Body of pancreas (tissue), 4 donors: Measurements from ENCODE around the gene PRKCB. TPM values are rescaled to one million over a fixed set of nuclear protein-coding genes. Genes with fewer than 3 reads are reported as not detected.

Experiments
- ATAC-seq: fragments of 150-250 bp; one replicate; pipeline ENCODE4 v1.9.1; 2016
- DNase-seq, 4 donors: peaks; one replicate each; pipeline ENCODE4 v3.0.0-alpha.2; 2019
- H3K27ac ChIP-seq, 4 donors: fragments of 200-600 bp; sonication (generic); 1 replicate in 3 of 4; 2 replicates in 1 of 4; pipeline versions ENCODE4 v1.5.1 to v1.6.1; 2016 to 2019; ENCODE audit warnings: mild to moderate bottlenecking in 1 of 4, mixed read lengths in 1 of 4, moderate library complexity in 1 of 4
- H3K27me3 ChIP-seq, 2 donors: fragments of 200-600 bp; sonication (generic); one replicate each; pipeline ENCODE4 v1.6.0; 2016; ENCODE audit warnings: mild to moderate bottlenecking in 1 of 2
- H3K36me3 ChIP-seq, 2 donors: fragments of 200-600 bp; sonication (generic); replicated peaks in 1 of 2; 2 replicates each; pipeline ENCODE4 v1.5.1; 2016; ENCODE audit warnings: low read depth in 2 of 2; ENCODE audit not compliant: insufficient read depth in 1 of 2
- H3K4me1 ChIP-seq: fragments of 200-600 bp; sonication (generic); one replicate; pipeline ENCODE4 v1.6.0; 2016
- H3K4me3 ChIP-seq, 2 donors: fragments of 200-600 bp; sonication (generic); 1 replicate in 1 of 2; 2 replicates in 1 of 2; pipeline ENCODE4 v1.5.1; 2016 to 2019
- H3K9me3 ChIP-seq, 3 donors: fragments of 200-600 bp; sonication (generic); 1 replicate in 2 of 3; 2 replicates in 1 of 3; pipeline ENCODE4 v1.5.1; 2016
- CTCF ChIP-seq, 7 experiments: fragments of 450-650 bp in 4 of 7; fragments of 200-600 bp in 3 of 7; sonication (generic) in 3 of 7; IDR thresholded peaks; one replicate each; pipeline ENCODE4 v1.5.1; 2016 to 2019; ENCODE audit warnings: antibody characterized with exemption in 7 of 7
- POLR2A ChIP-seq, 3 donors: fragments of 450-650 bp; IDR thresholded peaks; one replicate each; pipeline ENCODE4 v1.6.1; 2016; ENCODE audit warnings: antibody characterized with exemption in 3 of 3, mild to moderate bottlenecking in 2 of 3
- WGBS, 2 donors: methylation state at CpG; one replicate each; pipeline ENCODE4 v1.1.5; 2017; 5-methylcytosine and 5-hydroxymethylcytosine counted together
- intact Hi-C: fragments of 100-400 bp; cut with DNase I; formaldehyde crosslinking; loops from one replicate; pipeline ENCODE4 v1.15.1; 2023
- total RNA-seq, 2 donors: library from RNA; depleted of rRNA; stranded (reverse); fragments of >200 nt; gene quantifications; one replicate each; pipeline ENCODE4 v1.1.0, GENCODE V29; 2016

PRKCB gene
- total RNA-seq, 2 donors from 2014 or later: 0.33 to 10.6 TPM

DNA sequence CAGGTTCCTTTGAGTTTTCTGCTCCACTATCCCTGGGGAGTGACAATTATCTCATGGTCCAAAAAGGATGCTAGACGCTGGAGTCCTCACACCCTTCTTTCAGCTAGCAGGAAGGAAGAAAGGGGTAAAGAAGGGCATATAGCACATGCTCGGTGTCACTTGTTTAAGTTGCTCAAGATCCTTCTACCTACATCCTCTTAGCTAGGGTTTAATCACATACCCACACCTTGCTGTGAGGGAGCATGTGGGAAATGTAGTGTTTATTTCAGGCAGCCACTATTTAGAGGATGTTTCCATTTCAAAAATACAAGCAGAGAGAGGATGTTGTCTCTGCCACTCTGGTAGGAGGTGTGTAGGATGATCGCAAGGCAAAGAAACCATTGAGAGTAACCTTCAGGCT is 4.5 kb downstream of the PRKCB start:
- Histone ChIP-seq H3K9me3 (no peaks in the 10 kb centered on the region), H3K27ac (no peak overlapping the region), H3K27me3 (no peaks in the 10 kb centered on the region), H3K36me3 (no peaks in the 10 kb centered on the region), H3K4me1 (peaks cover 5% of the 10 kb centered on the region), H3K4me3 (no peak overlapping the region)
- intact Hi-C loops: no loop called here
- no peak for ATAC-seq
- TF ChIP-seq CTCF (IDR thresholded peaks at IDR 0.05) (no peak), POLR2A (IDR thresholded peaks at IDR 0.05) (no peak)
- WGBS, 2 donors: 51 to 55% methylated on average over 3 of the region's 3 CpGs
- DNase-seq: no peak

DNA sequence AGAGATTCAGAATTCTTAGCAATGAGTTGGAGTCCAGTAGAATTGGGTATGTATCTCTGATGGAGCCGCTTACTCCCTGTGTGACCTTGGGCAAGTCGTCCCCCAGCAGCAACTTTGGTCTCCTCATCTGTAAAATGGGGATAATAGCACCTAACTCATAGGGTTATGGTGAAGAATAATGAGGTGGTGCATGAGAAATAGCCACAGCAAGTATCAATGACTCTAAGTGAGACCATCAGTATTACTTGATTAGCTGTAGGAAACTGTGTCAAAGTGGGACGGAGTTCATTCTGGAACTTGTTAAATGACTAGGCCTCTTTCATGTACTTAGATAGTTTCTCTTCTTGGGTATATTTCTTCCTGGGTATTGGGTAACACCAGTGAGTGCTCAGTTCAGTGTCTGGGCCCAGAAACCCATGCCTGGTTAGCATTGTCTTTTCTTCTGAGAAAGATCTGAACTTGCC is 6.4 kb downstream of the PRKCB start:
- Histone ChIP-seq H3K4me3 (no peak overlapping the region), H3K36me3 (no peaks in the 10 kb centered on the region), H3K27ac (no peak overlapping the region), H3K4me1 (no peaks in the 10 kb centered on the region), H3K9me3 (no peaks in the 10 kb centered on the region), H3K27me3 (no peaks in the 10 kb centered on the region)
- 82 to 87% methylated on average over 3 of the region's 3 CpGs for WGBS, 2 donors
- intact Hi-C loops: no loop called here
- ATAC-seq: no peak
- DNase-seq: no peak
- TF ChIP-seq POLR2A (IDR thresholded peaks at IDR 0.05) (no peak), CTCF (IDR thresholded peaks at IDR 0.05) (no peak)

DNA sequence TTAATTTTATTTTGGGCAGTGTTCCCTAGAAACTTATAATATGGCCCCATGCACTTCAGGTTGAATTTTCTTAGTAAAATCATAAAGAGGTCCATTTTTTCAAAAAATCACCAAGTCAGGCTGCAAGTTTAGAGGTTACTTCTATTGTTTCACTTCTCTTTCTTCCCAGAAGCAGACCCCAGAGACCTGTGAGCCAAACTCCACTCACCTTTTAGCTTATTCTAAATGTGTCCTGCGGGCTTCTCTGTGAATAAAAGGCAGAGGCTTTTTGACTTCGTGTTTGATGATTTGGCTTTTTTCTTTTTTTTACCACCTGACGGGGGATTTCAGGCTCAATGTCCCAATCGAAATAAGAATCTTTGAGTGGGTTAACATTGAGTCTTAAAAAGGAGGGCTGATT is 7.4 kb downstream of the PRKCB start:
- no peak for DNase-seq
- no peak for TF ChIP-seq POLR2A (IDR thresholded peaks at IDR 0.05)
- TF ChIP-seq CTCF (IDR thresholded peaks at IDR 0.05): no peak
- intact Hi-C loops: no loop called here
- H3K27me3 ChIP-seq: no peaks in the 10 kb centered on the region
- 51 to 53% methylated on average over 4 of the region's 4 CpGs for WGBS, 2 donors
- no peaks in the 10 kb centered on the region for H3K36me3 ChIP-seq
- H3K9me3 ChIP-seq: no peaks in the 10 kb centered on the region
- no peak overlapping the region for H3K27ac ChIP-seq
- H3K4me1 ChIP-seq: no peaks in the 10 kb centered on the region
- ATAC-seq: no peak
- H3K4me3 ChIP-seq: no peak overlapping the region

- no peak for DNase-seq
- Histone ChIP-seq H3K4me1 (no peaks in the 10 kb centered on the region), H3K9me3 (no peaks in the 10 kb centered on the region), H3K27ac (no peak overlapping the region), H3K27me3 (no peaks in the 10 kb centered on the region), H3K36me3 (no peaks in the 10 kb centered on the region), H3K4me3 (no peak overlapping the region)
- intact Hi-C loops: no loop called here
- no peak for TF ChIP-seq POLR2A (IDR thresholded peaks at IDR 0.05)
- TF ChIP-seq CTCF (IDR thresholded peaks at IDR 0.05): no peak
- ATAC-seq: no peak
- WGBS, 2 donors: 33 to 36% methylated on average over 3 of the region's 3 CpGs
Measured at GRCh38 chr16:23847251-23847650, 11.5 kb downstream of the PRKCB start.

DNA sequence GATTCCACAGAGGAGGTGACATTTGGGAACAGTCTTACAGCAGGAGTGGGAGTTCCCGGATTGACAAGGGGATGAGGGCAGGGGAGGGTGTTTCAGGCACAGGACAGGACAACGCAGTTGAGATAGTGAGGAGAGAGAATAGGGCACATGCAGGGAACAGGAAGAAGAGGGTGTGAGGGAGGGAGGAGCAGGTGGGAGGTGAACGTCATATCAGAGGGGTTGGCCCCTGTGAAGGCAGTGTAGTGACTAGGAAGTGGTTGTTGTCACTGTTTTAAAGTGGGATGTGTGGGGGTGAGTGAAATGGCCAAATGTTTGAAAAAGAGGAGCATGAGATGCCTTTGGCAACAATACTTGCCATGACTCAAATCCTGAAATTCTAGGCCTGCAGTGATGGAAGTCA is 12.2 kb downstream of the PRKCB start:
- no peaks in the 10 kb centered on the region for H3K36me3 ChIP-seq
- ATAC-seq (no peak), DNase-seq (no peak)
- WGBS, 2 donors: 38 to 40% methylated on average over 3 of the region's 3 CpGs
- H3K27me3 ChIP-seq: no peaks in the 10 kb centered on the region
- intact Hi-C loops: no loop called here
- H3K27ac ChIP-seq: no peak overlapping the region
- TF ChIP-seq CTCF (IDR thresholded peaks at IDR 0.05) (no peak), POLR2A (IDR thresholded peaks at IDR 0.05) (no peak)
- H3K4me1 ChIP-seq: no peaks in the 10 kb centered on the region
- no peaks in the 10 kb centered on the region for H3K9me3 ChIP-seq
- H3K4me3 ChIP-seq: no peak overlapping the region
